HTERT RPE-1 (cell line): ENCODE measurements around the gene PPM1H.
"Not testable (repeated sequence)": the region's sequence is repeated elsewhere in the genome, so short reads cannot be mapped to it uniquely, and the experiment has no call there.

ENCODE experiments used
- in situ Hi-C: fragments of 300-500 bp; cut with MboI; formaldehyde crosslinking; loops from 4 replicates; pipeline ENCODE4 v1.14.3; 2020; ENCODE audit warnings: low sequenced_read_pairs

The PPM1H gene

DNA sequence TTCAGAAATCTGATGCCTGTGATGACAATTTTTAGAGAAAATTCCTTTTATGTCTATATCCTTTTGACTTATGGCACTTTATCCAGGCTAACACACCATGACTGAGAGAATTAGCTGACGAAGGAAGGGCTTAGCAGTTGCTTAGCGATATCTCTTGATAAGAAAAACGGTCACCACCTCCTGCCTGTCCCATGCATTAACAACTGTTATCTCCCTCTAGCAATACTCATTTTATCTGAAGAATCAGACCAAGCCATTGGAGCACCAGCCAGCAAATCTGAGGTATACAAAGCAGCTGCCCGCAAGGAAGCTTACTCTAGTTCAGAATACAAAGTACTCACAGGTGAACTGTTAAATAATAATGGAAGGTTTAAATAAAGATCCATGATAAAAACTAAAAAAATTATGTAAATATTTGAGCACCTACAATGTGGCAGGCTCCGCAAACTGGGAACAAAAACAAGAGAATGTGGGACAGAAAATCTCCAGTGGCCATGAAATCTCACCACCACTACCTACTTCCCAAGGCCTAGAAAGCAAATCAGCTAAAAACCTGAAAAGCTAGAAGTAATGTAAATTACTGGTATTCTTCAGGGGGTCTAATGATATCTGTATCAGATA lies 24.3 kb downstream of the PPM1H start:
- in situ Hi-C loops = no loop called here

GRCh38 chr12:62909340-62909739 lies 25.6 kb downstream of the PPM1H start:
- in situ Hi-C loops = no loop called here

GRCh38 chr12:62908674-62909073 lies 26.3 kb downstream of the PPM1H start:
- in situ Hi-C loops = no loop called here

GRCh38 chr12:62907561-62907960 lies 27.4 kb downstream of the PPM1H start:
- in situ Hi-C loops = no loop called here

GRCh38 chr12:62907078-62907477 lies 27.9 kb downstream of the PPM1H start:
- in situ Hi-C loops = no loop called here

DNA sequence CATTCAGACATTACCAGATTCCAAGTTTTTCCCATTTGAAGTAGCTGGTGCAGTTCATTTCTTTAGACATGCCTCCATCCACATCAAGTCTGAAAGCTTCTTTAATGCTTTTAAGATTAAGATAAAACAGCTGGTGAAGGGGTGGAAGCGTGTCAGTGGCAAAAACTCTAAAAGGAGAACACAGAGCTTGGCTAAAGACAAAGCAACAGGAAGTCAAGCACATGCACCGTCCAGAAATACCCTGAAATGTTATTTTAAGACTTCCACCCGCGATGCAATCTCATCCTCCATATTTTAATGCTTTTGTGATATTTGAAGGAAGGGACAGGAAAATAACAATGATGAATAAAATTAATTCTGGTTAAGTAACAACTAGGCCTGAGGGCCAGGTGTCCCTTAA lies 31.8 kb downstream of the PPM1H start:
- in situ Hi-C loops = no loop called here

DNA sequence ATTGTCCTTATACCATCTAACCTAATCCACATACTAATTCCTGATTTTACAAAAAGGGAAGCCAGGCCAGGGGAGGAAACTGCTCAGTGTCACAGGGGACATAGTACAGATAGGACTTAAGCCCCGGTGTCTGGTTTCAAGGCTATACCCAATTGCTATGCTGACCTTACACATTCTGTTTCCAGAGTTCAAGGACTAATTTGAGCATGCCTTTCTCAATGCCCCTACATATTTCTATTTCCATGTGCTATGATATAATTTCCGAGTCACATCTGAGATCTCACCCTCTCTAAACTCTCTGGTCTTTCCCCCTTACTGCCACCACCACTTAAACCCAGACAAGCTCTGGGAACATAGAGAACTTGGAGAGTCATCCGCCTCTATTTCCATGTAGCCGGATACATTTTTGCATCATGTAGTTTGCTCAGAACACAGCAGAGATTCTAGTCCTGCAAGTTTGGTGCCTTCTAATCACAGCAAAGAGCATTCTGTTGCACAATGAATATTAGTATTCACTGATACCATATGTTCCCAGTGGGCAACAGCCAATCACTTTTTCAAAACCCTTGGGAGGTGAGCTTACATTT lies 34.2 kb downstream of the PPM1H start:
- in situ Hi-C loops = no loop called here

DNA sequence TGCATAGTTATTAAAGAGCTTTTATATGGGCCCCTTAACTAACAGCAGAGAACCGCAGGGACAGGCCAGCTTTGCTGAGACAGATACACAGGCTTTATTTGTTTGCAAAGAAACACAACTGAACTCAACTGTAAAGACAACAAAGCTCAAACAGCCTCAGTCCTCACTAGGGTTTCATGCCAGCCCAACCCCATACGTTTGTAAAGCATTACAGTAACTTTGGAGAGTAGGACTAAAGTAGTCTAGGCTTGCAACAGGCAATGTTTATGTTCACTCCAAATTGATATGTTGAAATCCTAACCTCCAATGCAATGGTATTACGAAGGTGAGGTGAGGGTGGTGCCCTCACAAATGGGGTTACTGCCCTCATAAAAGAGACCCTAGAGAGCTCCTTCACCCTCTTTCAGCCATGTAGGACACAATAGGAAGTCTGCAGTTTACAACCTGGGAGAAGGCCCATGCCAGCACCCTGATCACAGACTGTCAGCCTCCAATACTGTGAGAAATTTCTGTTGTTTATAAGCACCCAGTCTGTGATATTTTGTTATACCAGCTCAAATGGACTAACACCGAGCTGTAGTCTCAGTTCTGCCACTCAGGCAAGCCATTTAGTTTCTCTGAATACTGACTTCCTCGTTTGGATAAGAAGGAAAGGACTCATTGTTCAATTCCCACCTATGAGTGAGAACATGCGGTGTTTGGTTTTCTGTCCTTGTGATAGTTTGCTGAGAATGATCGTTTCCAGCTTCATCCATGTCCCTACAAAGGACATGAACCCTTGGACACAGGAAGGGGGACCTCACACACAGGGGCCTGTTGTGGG lies 35.2 kb downstream of the PPM1H start:
- in situ Hi-C loops = no loop called here

DNA sequence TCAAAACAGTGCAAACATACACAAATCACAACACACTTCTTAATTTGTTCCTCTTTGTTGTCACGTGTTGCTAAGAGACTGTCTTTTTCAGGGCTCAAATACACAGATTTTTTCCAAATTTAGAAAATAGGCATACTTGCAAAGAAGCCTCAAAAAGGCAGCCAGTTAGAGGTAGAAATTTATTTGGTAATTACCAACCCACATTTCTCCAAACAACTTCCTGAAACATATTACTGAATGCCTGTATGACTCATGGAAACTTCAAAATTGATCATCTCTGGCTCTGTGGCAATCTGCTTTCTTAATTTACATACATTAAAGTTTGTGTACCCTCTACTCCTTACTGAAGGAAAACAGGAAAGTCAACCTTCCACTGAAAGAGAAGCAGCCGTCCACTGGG lies 36.4 kb downstream of the PPM1H start:
- in situ Hi-C loops = no loop called here

- in situ Hi-C loops = no loop called here
Measured at GRCh38 chr12:62895351-62895877, 39.5 kb downstream of the PPM1H start.

DNA sequence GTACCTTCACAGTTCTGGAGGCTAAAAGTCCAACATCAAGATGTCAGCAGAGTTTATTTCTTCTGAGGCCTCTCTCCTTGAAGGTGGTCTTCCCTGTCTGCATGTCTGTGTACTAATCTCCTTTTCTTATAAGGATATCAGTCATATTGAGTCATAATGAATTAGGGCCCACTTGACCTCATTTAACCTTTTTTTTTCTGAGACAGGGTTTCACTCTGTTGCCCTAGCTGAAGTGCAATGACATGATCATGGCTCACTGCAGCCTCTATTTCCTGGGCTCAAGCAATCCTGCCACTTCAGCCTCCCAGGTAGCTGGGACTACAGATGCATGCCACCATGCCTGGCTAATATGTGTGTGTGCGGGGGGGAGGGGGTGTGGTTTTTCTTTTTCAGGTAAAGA lies 41.7 kb downstream of the PPM1H start:
- in situ Hi-C loops = no loop called here

DNA sequence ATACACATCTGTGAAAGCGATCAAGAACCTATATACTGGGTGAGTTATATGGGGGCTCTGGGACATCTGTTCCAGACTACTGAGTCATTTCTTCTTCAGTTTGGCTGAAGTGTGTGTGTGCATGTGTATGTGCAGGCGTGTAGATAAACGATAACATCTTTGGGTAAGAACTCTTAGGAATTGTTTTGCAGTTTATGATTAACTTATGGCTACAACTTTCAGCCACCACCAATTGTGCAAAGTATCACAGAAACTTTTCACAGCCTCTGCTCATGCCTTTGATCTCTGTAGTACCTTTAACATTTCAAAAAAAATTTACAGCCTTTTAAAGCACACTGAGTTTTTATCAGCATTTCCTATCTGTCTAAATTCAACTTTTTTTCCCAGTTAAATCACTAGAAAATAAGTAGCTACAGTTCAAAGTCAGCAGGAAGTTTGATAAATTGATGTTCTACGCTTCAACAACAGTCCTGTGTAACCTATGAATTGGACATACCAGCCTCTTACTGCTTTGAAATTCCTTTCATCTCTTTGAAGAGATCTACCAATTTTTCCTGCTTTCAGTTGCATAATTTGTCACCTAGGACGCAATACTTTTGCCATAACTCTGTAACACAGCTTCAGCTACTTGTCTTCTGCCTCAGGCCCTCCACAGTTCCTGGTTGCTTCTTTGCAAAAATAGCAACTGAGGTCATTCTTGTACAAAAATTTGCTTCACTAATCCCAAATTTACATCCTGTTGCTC lies 43.0 kb downstream of the PPM1H start:
- in situ Hi-C loops = no loop called here

DNA sequence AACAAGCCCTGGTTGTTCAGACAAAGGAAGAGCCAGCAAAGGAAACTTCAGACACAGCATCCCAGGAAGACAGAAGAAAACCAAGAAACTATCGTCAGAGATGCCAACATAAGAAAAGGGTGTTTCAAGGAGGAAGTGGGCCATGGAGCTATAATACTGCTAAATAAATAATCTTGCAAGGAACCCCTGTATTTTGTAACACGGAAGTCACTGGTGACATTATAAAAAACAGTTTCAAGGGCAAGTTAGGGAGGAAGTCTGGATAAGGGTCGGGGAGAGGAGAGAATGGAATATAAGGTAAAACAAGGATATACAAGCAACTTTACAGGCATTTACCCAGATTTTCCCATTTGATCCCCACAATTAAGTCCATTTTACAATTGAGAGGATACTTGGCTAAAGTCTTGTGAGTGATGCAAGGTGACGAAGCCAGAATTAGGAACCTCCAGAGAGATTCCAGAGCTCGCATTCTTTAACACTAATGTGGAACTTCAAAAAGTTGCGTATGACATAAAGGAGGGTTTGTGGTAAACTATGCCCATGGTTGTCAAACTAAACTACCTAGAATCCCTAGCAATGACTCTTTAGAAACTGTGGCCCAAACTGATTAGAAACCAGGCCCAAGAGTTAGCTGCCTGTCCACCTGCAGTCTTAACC lies 46.4 kb downstream of the PPM1H start:
- in situ Hi-C loops = no loop called here

- in situ Hi-C loops = no loop called here
Measured at GRCh38 chr12:62886796-62887195, 48.2 kb downstream of the PPM1H start.

DNA sequence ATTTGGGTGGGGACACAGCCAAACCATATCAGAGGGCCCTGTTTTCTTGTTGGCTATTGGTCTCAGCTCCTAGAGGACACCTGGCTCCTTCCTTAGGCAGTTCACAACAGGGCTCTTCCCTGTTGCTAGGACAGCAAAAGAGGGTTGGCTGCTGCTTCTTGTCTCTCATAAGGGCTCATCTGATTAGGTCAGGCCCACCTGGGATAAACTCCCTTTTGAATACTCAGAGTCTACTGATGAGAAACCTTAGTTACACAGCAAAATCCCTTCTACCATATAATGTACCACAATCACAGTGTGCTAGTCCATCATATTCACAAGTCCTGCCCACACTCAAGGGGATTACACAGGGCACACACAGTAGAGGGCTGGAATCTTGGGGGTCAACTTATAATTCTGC lies 49.7 kb downstream of the PPM1H start:
- in situ Hi-C loops = no loop called here

DNA sequence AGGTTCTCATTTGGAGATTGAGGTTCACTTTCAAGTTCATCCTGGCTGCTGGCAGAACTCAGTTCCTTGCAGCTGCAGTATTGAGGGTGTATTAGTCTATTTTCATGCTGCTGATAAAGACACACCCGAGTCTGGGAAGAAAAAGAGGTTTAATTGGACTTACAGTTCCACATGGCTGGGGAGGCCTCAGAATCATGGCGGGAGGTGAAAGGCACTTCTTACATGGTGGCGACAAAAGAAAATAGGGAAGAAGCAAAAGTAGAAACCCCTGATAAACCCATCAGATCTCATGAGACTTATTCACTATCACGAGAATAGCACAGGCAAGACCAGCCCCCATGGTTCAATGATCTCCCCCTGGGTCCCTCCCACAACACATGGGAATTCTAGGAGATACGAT lies 50.1 kb downstream of the PPM1H start:
- in situ Hi-C loops = not testable (repeated sequence)

DNA sequence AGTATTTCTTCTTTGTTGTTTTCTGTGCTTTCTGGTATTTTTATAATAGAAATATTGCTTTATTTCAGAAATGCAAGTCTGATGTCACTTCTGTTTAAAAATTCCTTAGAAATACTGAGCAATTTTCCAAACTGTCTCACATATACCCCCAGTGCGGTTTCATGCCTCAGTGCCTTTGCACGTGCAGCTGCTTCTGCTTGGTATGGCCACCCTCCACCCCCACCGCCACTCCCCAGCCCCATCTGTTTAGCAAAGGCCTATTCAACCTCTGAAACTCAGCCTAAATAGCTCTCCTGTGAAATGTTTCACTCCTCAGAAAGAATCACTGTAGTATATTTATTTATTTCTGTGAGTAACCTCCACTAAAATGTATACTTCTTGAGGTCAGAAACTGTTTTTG lies 52.3 kb downstream of the PPM1H start:
- in situ Hi-C loops = no loop called here

GRCh38 chr12:62882140-62882539 lies 52.8 kb downstream of the PPM1H start:
- in situ Hi-C loops = no loop called here

GRCh38 chr12:62879691-62880090 lies 55.3 kb downstream of the PPM1H start:
- in situ Hi-C loops = no loop called here

GRCh38 chr12:62879228-62879627 lies 55.7 kb downstream of the PPM1H start:
- in situ Hi-C loops = not testable (repeated sequence)

DNA sequence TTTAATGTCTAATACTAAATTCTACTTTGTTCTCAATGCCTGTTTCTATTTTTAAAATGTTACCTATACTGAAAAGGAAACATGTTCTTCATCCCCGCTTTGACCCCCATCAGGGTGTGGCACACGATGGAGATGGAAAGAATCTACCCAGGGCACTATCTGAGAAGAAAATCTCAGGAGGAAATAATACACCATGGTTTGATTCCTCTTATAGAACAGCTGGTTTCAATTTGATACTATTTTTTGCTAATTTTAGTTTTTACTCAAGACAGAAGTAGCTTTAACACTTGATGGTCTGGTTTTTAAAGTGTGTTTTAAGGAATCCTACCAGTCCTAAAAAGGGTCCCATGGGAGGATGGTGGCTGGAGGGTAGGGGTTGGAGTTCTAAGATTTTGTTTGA lies 56.7 kb downstream of the PPM1H start:
- in situ Hi-C loops = no loop called here
